GM12891 (cell line): ENCODE data around the gene NPSR1.

ENCODE experiments used
- PAX5 ChIP-seq: IDR thresholded peaks from 2 replicates; pipeline ENCODE4 v1.6.1; 2011; ENCODE audit warnings: low read length, moderate library complexity, mild to moderate bottlenecking; ENCODE audit not compliant: insufficient read depth, severe bottlenecking
- POLR2A ChIP-seq: IDR thresholded peaks from 2 replicates; pipeline ENCODE4 v1.6.1; 2011; ENCODE audit warnings: low read depth, low read length, control low read depth
- POLR2AphosphoS5 ChIP-seq: IDR thresholded peaks from 2 replicates; pipeline ENCODE4 v1.6.1; 2011; ENCODE audit warnings: low read depth, low read length, control low read depth
- POU2F2 ChIP-seq: IDR thresholded peaks from 2 replicates; pipeline ENCODE4 v1.6.1; 2011; ENCODE audit warnings: low read depth, mild to moderate bottlenecking, control low read depth, low read length, moderate library complexity
- SPI1 ChIP-seq: IDR thresholded peaks from 2 replicates; pipeline ENCODE4 v1.6.1; 2011; ENCODE audit warnings: low read depth, low read length, control low read depth
- TAF1 ChIP-seq: IDR thresholded peaks from 2 replicates; pipeline ENCODE4 v1.6.1; 2011; ENCODE audit warnings: low read depth, low read length, control low read depth

DNA sequence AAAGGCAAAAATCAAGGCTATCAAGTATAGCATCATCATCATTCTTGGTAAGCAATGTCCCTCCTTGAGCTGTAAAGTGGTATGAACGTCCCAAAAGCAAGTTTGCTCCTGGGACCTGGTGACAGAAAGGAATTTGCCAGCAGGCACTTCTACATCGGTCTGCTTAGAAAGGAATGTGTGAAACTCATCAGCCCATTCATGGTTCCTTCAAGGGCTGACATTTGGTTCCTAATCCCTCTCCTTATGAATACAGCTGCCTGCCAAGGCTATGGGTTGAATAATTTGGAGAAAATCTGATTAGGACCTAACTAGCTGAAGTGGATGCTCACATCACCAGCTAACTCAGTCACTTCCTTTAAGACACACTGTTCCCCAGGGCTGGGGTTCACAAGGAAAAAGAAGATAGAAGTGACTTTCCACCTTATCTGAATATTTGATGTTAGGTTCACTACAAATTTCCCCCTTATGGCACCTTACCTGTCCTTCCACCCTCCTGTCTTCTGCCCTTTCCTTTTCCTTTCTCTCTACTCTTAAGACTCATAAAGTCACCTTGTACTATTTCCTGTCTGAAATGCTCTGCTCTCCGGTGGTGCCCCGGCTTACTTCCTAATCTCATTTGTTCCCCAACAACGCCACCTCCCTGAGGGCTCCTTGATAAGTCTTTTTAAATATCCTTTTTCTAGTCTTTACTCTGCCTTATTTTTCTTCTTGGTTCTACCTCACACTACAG is 187.1 kb downstream of the NPSR1 start:
- TF ChIP-seq POLR2A = no peak
- no peak for TF ChIP-seq SPI1
- TF ChIP-seq TAF1 = no peak
- no peak for TF ChIP-seq POLR2AphosphoS5
- TF ChIP-seq POU2F2 = no peak
- no peak for TF ChIP-seq PAX5
